ENCODE results near the gene TEKTIP1.
"Not testable (repeated sequence)": the region's sequence is repeated elsewhere in the genome, so short reads cannot be mapped to it uniquely, and the experiment has no call there.

The TEKTIP1 gene

GRCh38 chr19:3572132-3572854 is 33.3 kb downstream of the TEKTIP1 start:
- Mint-ChIP-seq H3K27ac (peak overlapping the region; percentile 72), H3K9me3 (no peaks in the 10 kb centered on the region), H3K4me1 (peaks cover 18% of the 10 kb centered on the region), H3K4me3 (peak overlapping the region; percentile 75), H3K36me3 (ENCODE audit: low read depth) (peaks cover 6% of the 10 kb centered on the region), H3K27me3 (no peaks in the 10 kb centered on the region)
- ATAC-seq (peak; percentile 97), DNase-seq (peak; percentile 99)

GRCh38 chr19:3572855-3573161 is 33.8 kb downstream of the TEKTIP1 start, which contains the start of gene HMG20B:
TSS of gene HMG20B (plus strand) at chr19:3572944. CDS start at chr19:3573310, 366 bp downstream.
- ATAC-seq (no peak), DNase-seq (no peak)
- peaks cover 18% of the 10 kb centered on the region for H3K4me1 Mint-ChIP-seq
- H3K9me3 Mint-ChIP-seq = no peaks in the 10 kb centered on the region
- H3K27me3 Mint-ChIP-seq = no peaks in the 10 kb centered on the region
- peak within 1 kb of the TSS; percentile 72 for H3K27ac Mint-ChIP-seq
- H3K4me3 Mint-ChIP-seq = peak within 1 kb of the TSS; percentile 75
- H3K36me3 Mint-ChIP-seq (ENCODE audit: low read depth) = peaks cover 6% of the 10 kb centered on the region

DNA sequence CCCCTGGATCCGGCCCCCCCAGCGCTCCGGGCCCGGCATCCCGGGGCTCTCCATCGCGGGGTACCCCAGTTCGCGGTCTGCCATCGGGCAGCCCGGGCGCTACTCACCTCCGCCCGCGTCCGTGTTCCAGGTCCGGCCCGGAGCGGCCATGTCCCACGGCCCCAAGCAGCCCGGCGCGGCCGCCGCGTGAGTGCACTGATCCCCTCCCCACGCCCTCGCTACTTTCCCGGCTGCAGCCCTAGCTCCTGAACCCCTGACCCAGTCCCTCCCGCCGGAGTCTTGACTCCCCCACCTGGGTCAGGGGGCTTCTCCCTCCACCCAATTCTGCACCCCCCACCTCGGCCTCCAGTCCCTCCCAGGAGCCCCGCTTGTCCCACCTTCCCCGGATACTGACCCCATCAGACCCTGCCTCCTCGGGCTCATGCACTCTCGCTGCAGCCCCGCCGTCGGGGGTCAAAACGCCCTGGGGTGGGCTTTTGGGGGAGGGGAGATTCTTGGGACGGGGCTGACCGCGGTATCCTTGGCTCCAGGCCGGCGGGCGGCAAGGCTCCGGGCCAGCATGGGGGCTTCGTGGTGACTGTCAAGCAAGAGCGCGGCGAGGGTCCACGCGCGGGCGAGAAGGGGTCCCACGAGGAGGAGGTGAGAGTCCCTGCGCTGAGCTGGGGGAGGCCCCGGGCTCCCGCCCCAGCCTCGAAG is 34.3 kb downstream of the TEKTIP1 start:
- Mint-ChIP-seq H3K27ac (peak overlapping the region; percentile 31), H3K4me1 (peaks cover 18% of the 10 kb centered on the region), H3K36me3 (ENCODE audit: low read depth) (peaks cover 6% of the 10 kb centered on the region), H3K27me3 (no peaks in the 10 kb centered on the region), H3K9me3 (no peaks in the 10 kb centered on the region), H3K4me3 (peak overlapping the region; percentile 75)
- peak; percentile 2 for ATAC-seq
- DNase-seq = peak; percentile 36

DNA sequence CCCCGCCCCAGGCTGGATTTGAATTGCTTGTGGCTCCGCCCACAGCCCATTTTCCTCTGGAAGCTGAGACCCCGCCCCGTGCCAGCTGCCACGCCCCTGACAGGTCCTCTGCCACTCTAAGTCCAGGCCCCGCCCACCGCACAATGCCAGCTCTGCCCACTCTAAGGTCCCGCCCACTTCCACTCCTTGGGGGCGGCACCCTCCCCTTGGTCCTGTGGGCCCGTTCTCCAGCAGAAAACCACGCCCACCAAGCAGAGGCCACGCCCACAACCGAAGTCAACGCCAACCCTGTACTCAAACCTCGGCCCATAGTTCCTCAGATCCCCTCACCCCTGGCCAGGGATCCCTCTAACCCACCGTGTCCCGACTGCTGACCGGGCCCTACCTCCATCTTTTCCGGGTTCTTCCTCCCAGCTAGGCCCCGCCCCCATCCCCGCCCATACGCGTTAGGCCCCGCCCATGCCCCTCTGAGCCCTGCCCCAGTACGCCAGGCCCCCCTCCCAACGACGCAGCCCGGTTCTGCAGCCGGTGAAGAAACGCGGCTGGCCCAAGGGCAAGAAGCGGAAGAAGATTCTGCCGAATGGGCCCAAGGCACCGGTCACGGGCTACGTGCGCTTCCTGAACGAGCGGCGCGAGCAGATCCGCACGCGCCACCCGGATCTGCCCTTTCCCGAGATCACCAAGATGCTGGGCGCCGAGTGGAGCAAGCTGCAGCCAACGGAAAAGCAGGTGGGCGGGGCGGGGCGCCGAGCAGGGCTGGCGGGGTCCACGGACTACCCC is 35.1 kb downstream of the TEKTIP1 start:
- H3K4me1 Mint-ChIP-seq = peaks cover 16% of the 10 kb centered on the region
- ATAC-seq = peak; percentile 8
- DNase-seq = peak; percentile 95
- no peaks in the 10 kb centered on the region for H3K27me3 Mint-ChIP-seq
- H3K27ac Mint-ChIP-seq = peak overlapping the region; percentile 31
- peak overlapping the region; percentile 75 for H3K4me3 Mint-ChIP-seq
- no peaks in the 10 kb centered on the region for H3K9me3 Mint-ChIP-seq
- H3K36me3 Mint-ChIP-seq (ENCODE audit: low read depth) = peaks cover 6% of the 10 kb centered on the region

DNA sequence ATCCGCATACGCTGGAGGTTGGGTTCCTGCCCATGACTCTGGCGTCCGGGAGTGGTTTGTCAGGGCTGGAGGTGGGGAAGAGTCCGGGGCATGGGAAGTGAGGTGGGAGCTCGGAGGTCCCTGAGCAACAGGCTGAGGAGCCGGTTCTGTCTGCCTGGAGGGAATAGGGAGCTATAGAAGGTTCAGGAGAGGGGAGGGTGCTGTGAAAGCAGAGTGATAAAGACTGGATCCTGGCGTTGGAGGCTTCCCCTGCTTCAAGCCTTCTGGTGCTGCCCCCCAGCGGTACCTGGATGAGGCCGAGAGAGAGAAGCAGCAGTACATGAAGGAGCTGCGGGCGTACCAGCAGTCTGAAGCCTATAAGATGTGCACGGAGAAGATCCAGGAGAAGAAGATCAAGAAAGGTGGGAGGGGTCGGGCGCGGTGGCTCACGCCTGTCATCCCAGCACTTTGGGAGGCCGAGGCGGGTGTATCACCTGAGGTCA is 36.3 kb downstream of the TEKTIP1 start:
- Mint-ChIP-seq H3K27me3 (no peaks in the 10 kb centered on the region), H3K36me3 (ENCODE audit: low read depth) (peaks cover 6% of the 10 kb centered on the region), H3K4me1 (peaks cover 16% of the 10 kb centered on the region), H3K27ac (no peak overlapping the region), H3K9me3 (no peaks in the 10 kb centered on the region), H3K4me3 (no peak overlapping the region)
- DNase-seq (no peak), ATAC-seq (no peak)

- H3K27me3 Mint-ChIP-seq = no peaks in the 10 kb centered on the region
- H3K9me3 Mint-ChIP-seq = no peaks in the 10 kb centered on the region
- no peak overlapping the region for H3K27ac Mint-ChIP-seq
- peaks cover 6% of the 10 kb centered on the region for H3K36me3 Mint-ChIP-seq (ENCODE audit: low read depth)
- H3K4me1 Mint-ChIP-seq = peaks cover 16% of the 10 kb centered on the region
- DNase-seq (no peak), ATAC-seq (no peak)
- no peak overlapping the region for H3K4me3 Mint-ChIP-seq
Measured at GRCh38 chr19:3575949-3576673, 37.1 kb downstream of the TEKTIP1 start.

GRCh38 chr19:3576696-3577443 is 37.9 kb downstream of the TEKTIP1 start:
- Mint-ChIP-seq H3K27me3 (no peaks in the 10 kb centered on the region), H3K36me3 (ENCODE audit: low read depth) (peaks cover 6% of the 10 kb centered on the region), H3K9me3 (no peaks in the 10 kb centered on the region), H3K4me1 (peaks cover 11% of the 10 kb centered on the region), H3K27ac (no peak overlapping the region), H3K4me3 (no peak overlapping the region)
- DNase-seq (no peak), ATAC-seq (no peak)

- Mint-ChIP-seq H3K4me1 (peaks cover 7% of the 10 kb centered on the region), H3K36me3 (ENCODE audit: low read depth) (peaks cover 6% of the 10 kb centered on the region), H3K27me3 (no peaks in the 10 kb centered on the region), H3K27ac (no peak overlapping the region), H3K9me3 (no peaks in the 10 kb centered on the region), H3K4me3 (no peak overlapping the region)
- DNase-seq (no peak), ATAC-seq (no peak)
Measured at GRCh38 chr19:3577723-3578344, 38.9 kb downstream of the TEKTIP1 start.

- Mint-ChIP-seq H3K4me1 (peaks cover 7% of the 10 kb centered on the region), H3K27me3 (no peaks in the 10 kb centered on the region), H3K9me3 (no peaks in the 10 kb centered on the region), H3K36me3 (ENCODE audit: low read depth) (peaks cover 6% of the 10 kb centered on the region), H3K27ac (no peak overlapping the region), H3K4me3 (no peak overlapping the region)
- DNase-seq = no peak
- ATAC-seq = no peak
Measured at GRCh38 chr19:3578390-3578789, 39.4 kb downstream of the TEKTIP1 start.

DNA sequence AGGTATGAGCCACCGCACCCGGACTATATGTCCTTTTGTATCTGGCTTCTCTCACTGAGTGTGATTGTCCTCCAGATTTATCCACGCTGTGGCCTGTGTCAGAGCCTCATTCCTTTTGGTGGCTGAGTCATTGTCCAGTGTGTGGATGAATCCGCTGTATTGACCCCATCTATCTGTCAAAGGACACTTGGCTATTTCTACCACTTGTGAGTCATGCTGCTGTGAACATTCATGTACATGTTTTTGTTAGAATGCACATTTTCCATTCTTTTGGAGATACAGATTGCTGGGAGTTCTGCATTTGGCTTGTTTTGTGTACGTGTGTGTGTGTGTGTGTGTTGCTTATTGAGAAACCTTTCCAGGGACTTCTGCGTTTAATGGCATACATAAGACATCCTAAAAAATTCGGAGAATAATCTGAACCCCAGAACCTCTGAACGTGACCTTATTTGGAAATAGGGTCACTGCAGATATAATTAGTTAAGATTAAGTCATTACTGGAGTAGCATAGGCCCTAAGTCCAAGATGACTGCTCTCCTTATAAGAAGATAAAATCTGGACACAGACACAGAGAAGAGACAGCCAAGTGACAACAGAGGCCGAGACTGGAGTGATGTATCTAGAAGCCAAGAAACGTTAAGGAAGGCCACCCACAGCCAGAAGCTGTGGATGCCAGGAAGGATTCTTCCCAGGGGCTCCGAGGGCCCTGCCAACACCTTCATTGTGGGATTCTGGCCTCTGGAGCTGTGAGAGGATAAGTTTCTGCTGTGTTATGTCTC is 41.4 kb downstream of the TEKTIP1 start:
- H3K27me3 Mint-ChIP-seq = no peaks in the 10 kb centered on the region
- DNase-seq (no peak), ATAC-seq (no peak)
- no peak overlapping the region for H3K4me3 Mint-ChIP-seq
- no peaks in the 10 kb centered on the region for H3K4me1 Mint-ChIP-seq
- H3K36me3 Mint-ChIP-seq (ENCODE audit: low read depth) = peaks cover 1% of the 10 kb centered on the region
- no peaks in the 10 kb centered on the region for H3K9me3 Mint-ChIP-seq
- no peak overlapping the region for H3K27ac Mint-ChIP-seq

DNA sequence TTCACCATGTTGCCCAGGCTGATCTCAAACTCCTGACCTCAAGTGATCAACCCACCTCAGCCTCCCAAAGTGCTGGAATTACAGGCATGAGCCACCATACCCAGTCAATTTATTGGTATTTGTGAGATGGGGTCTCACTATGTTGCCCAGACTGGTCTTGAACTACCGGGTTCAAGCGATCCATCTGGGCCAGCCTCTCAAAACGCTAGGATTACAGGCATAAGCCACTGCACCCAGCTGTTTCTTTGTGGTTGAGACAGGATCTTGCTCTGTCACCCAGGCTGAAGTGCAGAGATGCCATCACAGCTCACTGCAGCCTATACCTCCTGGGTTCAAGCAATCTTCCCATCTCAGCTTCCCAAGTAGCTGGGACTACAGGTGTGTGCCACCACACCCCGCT is 42.8 kb downstream of the TEKTIP1 start:
- ATAC-seq; H3K36me3 Mint-ChIP-seq (ENCODE audit: low read depth); H3K9me3 Mint-ChIP-seq; H3K4me3 Mint-ChIP-seq; H3K27me3 Mint-ChIP-seq; H3K4me1 Mint-ChIP-seq; DNase-seq; H3K27ac Mint-ChIP-seq: not testable (repeated sequence)

DNA sequence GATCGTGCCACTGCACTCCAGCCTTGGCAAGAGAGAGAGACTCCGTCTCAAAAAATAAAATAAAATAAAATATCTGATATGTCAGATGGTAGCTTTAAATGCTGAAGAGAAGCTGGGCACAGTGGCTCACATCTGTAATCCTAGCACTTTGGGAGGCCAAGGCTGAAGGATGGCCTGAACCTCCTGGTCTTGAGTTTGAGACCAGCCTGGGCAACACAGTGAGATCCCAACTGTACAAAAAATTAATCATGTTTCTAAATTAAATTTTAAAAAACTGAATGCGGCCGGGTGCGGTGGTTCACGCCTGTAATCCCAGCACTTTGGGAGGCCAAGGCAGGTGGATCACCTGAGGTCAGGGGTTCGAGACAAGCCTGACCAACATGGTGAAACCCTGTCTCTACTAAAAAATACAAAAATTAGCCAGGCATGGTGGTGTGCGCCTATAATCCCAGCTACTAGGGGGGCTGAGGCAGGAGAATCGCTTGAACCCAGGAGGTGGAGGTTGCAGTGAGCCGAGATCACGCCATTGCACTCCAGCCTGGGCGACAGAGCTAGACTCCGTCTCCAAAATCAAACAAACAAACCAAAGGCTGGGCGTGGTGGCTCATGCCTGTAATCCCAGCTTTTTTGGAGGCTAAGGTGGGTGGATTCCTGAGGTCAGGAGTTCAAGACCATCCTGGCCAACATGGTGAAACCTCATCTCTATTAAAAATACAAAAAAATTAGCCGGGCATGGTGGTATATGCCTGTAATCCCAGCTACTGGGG is 45.2 kb downstream of the TEKTIP1 start:
- not testable (repeated sequence) for H3K27me3 Mint-ChIP-seq; DNase-seq; H3K4me3 Mint-ChIP-seq; H3K4me1 Mint-ChIP-seq; ATAC-seq; H3K27ac Mint-ChIP-seq; H3K9me3 Mint-ChIP-seq; H3K36me3 Mint-ChIP-seq (ENCODE audit: low read depth)
